Forelimb muscle (tissue), 1 donor: ENCODE results near the gene NOSTRIN. TPM values are rescaled to one million over a fixed set of nuclear protein-coding genes. Genes with fewer than 3 reads are reported as not detected.
"Not testable (repeated sequence)": the region's sequence is repeated elsewhere in the genome, so short reads cannot be mapped to it uniquely, and the experiment has no call there.

Source experiments
- DNase-seq: peaks from one replicate; pipeline ENCODE4 v3.0.0-alpha.2; 2013; ENCODE audit warnings: low read depth
- polyA plus RNA-seq: library from polyadenylated mRNA; unstranded; fragments of 120-200 nt; gene quantifications from one replicate; pipeline ENCODE4 v1.2.1, GENCODE V29; 2013; ENCODE audit not compliant: insufficient read length

NOSTRIN gene
- polyA plus RNA-seq, 1 donor: 9.2 TPM

DNA sequence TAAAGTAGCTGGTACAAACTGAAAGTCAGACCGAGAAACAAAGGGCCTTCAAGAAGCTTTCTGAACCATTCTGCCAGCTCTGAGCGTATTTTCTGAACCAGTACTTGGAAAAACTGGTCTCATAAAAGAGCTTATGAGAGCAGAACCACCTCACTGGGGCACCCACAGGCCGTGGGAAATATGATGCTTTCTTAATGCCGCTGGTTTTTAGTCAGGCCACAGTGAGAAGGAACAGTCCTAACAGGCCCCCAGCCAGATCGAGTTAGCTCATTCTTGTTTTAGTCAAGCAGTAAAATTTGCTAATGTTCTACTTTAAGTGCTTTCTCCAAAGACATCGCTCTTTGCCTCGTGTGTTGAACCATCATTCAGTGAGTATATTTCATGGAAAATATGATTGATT, 12.7 kb upstream of the NOSTRIN start:
- no peak for DNase-seq

DNA sequence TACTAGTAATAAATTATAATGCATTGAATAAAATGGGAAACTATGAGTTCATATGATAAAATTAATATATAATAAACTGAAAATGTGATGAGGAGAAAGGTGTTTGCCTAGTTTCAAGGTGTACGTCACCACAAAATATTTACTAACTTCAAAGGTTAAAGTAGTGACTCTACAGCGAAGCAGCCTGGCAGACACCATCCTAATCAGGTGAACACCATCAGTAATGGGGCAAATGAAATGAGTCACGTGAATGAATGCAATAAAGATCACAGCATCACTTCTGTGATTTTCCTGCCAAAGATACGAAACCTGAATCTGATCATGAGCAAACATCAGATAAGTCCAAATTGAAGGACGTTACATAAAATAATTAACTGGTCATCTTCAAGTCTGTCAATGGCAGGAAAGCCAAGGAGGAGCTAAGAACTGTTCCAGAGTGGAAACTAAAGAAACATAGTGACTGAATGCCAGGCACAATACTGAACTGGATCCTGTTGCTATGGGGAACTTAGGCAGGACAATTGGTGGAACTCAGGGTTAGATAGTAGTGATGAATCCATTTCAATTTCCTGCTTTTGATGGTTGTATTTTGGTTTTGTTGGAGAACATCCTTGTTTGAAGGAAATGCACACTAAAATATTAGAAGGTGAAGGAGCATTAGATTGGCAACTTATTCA, 12.1 kb upstream of the NOSTRIN start:
- no peak for DNase-seq

DNA sequence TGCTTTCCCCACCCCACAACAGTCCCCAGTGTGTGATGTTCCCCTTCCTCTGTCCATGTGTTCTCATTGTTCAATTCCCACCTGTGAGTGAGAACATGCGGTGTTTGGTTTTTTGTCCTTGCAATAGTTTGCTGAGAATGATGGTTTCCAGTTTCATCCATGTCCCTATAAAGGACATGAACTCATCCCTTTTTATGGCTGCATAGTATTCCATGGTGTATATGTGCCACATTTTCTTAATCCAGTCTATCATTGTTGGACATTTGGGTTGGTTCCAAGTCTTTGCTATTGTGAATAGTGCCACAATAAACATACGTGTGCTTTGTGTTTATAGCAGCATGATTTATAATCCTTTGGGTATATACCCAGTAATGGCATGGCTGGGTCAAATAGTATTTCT, 11.3 kb upstream of the NOSTRIN start:
- DNase-seq: not testable (repeated sequence)

DNA sequence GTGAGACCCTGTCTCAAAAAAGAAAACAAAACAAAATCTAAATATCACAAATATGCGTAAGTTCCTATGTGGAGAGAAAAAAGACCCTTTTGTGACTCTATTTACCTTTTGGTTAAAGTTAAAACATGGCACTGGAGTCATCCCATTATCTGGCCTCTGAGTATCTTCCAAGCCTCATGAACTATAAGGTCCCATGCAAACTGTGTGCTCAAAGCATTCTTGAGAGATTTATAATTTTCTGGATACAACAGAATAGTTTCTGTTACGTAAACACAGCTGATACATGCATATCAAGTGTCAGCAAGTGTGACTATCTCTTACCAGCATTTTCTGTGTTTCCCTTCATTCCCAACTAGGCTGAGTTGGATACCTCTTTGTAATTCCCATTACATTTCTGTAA, 8.8 kb upstream of the NOSTRIN start:
- no peak for DNase-seq

DNA sequence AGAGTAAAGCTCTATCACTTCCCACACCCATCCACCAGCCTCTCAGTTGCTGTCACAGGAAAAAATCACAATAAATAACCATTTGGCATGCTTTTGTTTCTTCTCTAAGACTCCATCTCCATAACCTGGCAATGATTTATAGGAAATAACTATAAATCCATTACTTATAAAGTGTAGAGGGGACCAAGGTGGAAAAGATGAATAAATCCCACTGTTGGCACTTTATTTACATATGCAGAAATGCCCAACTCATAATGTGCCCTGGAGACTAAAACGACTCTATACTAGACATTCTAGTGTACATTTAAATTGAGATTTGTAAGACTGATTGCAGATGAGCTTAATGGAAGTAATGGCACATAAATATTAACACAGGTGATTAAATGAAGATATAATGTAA, 7.5 kb upstream of the NOSTRIN start:
- no peak for DNase-seq

DNA sequence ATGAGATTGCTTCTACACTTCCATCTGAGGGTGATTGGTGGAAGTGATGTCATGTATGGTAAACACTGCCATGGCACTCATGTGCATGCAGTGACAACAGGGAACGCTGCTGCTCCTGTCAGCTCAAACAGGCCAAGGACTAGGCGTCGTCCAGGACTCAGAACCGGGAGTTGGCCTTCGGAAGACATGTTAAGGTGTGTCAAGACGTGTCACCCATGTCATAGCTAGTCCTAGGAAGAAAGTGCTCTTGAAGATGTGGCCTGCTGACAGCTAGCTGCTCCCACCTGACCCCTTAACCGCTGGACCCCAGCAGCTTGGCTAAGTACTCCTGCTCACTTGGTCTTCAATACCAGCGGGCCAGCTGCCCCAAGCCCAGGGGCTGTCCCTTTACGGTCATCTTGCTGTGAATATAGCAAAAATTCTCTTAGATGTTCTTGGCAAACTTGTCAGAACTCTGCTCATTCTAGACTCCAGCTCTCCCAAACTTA, 6.3 kb upstream of the NOSTRIN start:
- no peak for DNase-seq

DNA sequence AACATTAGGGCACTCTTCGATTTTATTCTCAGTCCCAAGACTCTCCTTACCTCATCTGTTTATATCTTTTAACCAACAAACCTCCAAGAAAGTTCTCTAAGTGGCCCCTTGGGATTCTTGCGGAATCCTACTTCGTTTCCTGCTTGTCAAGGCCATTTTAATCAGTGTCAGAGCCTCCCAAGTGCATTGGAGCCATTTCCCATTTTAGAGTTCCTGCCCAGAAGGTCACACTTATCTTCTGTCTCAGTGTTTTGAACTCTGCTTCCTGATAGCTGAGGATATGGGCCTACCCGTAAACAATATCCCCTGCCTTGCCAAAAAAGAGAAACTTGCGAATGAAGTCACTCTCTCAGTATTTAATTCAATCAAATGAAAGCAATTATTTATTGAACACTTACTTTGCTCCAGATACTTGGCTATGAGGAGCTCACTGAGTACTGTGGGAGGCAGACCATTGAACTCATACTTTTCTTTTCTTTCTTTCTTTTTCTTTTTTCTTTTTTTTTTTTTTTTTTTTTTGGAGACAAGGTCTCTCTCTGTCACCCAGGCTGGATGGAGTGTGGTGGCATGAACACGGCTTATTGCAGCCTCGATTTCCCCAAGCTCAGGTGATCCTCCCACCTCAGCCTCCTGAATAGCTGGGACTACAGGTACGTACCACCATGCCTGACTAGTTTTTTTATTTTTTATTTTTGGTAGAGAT, 5.7 kb upstream of the NOSTRIN start:
- DNase-seq: no peak

DNA sequence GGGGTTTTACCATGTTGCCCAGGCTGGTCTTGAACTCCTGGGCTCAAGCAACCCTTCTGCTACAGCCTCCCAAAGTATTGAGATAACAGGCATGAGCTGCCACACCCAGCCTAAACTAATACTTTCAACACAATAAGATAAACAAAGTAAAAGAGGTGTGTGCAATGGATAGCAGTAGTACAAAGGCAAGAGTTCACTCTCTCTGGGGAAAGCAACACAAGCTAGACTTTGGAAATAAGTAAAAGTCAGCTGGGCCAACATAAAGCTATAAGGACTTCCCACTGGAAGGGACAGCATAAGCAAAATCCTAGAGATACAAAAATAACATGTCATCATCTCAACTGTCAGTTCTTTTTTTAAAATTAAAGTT, 5.2 kb upstream of the NOSTRIN start:
- DNase-seq: no peak

DNA sequence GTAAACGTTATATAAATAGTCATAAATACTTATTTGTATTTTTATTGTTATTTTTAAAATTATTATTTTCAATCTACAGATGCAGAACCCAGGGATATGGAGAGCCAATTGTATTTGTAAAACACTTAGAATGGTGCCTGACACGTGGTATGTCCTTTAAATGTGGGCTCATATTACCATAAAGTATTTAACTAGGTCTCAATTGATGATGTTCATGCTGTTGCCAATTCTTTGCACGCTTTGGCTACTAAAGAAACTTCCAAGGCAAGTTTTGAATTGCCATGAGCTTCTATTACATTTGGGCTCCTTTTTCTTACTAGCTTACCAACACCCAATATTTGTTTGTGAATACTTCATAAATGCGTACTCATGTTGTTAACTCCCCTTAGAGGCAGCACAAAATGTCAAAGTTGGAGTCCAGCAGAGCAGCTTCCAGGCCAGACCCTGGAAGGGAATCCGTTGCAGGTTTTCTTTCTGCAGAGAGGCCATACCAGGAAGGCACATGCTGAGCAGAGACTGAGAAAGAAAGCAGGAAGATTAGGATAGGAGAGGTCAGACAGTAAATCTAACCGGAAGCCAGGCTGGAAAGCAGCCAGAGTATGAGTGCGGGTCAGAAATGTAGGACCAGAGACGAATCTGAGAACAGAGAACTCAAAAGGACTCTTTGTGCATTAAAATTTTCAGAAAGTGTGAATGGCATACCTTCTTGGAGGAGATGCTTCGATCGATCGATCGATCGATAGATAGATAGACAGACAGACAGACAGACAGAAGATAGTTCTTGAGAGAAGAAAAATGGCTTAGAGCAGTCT, 4.2 kb upstream of the NOSTRIN start:
- no peak for DNase-seq

DNA sequence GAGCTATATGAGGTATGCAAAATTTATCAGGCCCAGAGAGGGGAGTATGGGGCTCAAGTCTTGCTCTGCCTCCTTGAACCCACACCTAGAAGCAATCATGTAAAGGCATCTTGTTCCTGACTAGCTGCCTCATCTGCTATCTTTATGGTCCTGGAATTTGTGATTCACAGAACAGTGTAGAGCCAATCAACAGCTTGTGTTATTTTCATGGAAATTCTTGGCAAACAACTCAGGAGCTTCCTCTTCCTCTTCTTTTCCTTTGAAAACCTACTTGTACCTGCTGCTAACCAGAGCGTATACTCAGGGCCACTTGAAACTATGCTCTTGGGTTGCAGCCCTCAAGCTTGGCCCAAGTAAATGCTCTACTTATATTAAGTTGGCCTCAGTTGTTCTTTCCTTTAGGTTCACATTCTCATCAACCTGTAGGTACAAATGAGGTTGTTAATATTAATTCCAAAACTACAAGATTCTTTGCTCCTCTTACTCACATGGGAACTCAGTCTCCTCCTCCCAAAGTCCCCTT, 3.5 kb upstream of the NOSTRIN start:
- DNase-seq: no peak

DNA sequence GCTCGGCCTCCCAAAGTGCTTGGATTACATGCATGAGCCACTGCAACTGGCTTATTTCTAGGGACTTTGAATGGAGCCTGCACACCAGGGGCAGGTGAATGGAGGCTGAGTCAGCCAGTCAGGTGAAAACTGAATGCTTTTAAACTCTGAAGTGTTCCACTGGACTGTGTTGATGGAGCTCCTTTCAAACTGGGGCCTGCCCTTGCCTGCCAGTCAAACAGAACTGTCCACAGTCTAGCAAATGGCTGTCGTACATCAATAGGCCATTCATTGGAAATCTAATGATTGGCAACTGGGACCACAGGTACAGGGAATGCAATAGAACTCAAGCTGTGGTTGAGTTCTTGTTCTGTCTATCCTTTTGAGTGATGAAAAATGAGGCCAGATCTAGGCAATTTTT, 966 bp upstream of the NOSTRIN start:
- no peak for DNase-seq

DNA sequence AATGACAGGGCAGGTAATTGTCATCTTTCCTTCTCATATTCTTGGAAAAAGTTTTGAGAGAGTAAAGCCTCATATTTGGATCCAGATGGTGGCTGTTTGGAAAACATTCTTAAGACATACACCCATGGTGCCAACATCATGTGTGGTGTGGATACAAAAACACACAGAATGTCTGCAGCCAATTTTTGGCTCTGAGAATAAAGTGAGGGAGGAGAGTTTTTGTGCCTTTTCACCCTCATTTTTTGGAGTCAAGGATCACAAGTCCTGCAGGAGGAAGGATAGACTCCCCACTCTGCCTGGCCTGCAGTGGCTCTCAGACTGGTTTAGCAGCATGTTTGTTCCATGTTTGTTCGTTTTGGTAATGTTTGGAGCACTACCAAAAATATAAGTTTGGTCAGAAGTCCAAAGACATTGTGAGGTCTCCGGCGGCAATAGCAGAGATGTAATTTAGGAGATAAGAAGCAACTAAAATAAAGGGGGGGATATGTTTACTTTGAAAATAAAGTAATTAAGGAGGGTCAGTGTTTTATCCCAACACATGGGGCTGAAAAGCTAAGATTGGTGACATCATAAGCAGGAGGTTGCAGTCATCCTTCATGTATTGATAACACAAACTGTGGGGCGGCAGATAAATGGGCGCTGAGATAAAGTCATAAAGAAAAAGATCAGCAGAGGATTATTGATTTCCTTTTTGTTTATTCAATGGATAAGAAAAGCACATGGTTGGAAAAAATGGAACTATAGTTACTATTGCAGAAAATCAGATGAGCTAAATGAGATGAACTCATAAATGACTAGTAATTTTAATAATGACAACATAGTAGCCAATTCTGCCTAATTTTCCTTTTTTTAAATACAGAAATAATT, 655 bp downstream of the NOSTRIN start:
- DNase-seq: no peak

DNA sequence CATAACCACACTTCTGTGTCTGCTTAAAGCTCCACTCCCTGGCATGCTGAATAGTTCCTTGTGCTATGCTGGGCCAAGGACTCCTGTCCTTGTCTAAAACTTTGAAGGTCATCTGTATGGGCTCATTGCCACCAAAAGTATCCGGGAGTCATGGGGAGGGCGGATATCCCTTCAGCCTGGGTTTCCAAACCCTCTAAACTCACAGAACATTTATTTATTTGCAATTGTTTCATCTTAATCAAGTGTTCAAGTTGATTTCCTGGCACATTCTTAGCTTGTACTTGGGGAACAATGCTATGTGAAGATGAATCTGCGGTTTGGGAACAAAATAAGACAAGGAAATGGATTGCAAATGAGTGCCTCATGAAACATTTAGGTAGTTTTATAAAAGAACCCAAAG, 1.8 kb downstream of the NOSTRIN start:
- no peak for DNase-seq

DNA sequence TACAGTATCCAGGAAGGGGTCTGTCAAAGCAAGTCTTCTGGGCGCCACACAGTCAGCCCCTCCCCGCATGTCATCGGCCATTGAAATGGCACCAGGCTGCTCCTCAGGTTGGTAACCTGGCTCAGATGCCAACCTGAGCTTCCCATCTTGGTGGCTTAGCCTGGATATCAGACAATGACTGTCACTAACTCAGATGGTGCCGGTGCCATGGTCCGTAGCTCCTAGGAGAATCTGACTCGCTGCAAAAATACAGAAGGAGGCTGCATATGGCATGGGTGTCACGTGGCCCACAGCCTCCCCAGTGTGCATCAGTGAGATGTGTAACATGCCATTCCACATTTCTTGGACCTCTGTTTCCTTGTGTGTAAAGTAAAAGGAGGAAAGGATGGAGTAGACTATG, 3.2 kb downstream of the NOSTRIN start:
- DNase-seq: no peak

DNA sequence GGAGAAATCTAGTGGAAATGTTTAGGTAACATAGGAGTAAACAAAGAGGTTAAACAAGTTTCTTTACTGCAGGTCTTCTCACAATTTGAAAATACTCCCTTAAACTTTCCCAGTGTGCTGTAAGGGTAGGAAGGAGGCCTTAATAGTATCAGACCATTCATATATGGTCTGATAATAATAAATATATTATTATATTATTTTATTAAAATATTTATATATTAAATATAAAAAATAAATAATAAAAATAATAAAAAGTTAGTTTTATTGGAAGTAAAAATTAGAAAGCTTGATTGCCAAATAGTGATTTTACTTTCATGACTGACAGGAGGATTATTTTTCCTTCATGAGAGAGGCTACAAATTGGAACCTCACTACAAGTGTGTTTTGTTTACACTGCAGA, 7.1 kb downstream of the NOSTRIN start:
- no peak for DNase-seq

DNA sequence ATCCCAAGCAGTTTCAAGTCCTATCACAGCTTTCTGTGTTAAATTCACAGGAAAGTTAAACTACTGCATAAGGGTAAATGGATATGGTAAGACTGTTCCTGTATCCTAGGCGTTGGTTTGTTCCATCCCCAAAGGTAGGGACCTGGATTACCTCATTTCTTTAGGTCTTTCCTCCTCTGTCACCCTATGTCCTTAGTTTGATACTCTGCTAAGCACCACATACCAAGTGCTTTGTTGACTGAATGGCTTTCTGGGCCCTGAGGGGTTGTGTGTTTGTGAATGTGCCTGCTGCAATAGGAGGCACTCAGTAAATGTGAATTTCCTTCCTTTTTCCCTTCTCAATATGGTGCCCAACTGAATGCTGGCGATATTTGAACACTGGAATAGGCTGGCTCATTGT, 7.8 kb downstream of the NOSTRIN start:
- no peak for DNase-seq

DNA sequence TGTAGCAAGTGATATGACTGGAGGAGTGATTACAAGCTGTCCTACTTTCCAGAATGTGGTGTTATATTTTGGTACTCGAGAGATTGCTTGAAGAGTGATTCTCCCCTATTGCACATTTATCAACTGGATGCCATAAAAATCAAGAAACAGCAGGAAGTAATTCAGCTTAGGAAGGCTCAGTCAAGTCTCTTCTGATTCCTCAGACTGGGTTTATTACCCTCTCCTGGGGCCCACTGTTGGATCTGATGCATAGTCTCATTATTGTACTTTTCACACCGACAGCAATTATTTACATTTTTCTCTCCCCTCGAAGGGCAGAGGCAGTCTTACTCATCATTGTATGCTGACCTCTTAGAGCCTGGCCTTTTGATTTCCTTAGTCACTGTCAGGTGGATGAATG, 9.3 kb downstream of the NOSTRIN start:
- no peak for DNase-seq

DNA sequence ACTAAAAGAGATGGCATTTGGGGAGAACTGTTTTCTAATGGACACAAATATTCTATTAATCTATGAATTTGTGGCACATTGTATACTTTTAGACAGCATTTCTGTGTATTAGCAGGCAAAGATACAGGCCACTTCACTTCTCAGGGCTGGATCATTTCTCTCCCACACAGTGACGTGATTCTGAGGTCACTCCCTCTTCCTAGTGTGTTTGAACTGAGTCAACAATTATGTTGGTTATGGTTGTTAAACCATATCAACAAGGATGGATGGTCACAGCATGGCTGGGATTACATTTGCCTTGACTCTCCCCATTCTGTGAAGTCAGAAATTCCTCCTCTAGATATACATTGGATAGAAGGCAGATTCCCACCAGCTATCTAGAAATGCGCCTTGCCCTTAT, 11.6 kb downstream of the NOSTRIN start:
- DNase-seq: no peak

DNA sequence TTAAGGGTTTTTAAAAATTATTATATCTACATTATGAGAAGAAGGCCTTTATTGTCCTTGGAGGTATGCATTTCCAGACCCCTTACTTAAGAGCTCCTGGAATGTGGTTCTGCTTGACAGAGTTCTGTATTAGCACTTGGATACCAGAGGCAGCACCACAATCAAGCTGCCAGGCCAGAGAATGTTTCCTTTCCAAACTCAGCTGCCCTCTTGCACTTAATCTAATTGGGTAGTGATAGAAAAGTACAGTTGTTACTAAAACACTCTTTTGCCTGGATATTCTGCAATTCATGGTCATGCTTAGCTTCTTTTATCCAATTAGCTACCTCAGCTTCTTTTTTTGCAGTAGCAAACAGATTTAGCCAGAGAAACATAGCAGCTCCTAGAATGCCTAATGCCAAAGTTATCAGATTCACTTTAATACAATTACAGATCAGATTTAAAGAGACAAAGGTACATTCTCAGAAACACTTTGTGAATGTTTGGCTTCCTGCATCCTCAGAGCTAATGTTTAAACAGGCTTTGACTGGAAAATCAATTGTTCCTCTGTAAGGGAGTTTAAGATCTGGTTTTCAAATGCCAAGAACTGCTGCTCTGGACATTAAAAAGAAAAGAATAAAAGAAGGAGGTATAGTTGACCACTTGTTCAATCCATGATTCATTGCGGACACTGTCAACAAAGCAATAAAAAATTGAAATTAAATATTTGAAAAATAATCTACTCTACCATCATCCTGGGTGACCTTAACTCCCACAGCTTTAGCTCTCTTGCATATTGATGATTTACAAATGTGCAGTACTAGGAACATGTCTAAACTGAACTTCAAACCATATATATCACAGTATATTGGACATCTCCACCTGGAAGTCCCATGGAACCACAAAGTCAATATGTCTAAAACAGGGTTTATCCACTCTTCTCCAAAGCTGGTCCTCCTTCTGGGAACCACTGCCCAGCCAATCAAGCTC, 12.8 kb downstream of the NOSTRIN start:
- no peak for DNase-seq

DNA sequence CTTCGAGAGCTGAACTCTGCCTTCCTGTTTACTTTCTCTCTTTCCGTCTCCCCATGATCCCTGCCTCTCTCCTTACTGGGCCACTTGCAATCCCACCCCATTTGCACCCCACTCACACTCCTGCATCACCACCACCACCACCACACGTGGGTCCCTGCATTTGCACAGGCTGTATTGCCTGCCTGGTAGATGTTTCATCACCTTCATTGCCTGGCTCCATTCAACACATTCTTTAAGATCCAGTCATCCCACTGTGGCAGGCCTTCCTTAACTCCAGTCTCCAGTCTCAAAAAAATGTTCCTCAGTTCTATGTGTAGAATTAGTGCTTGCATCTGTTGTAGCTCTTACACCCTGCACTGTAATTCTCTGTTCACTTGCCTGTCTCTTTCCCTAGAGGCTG, 13.9 kb downstream of the NOSTRIN start:
- DNase-seq: no peak
